Stimulated activated CD8-positive, alpha-beta memory T cell treated with anti-CD3 and anti-CD28 coated beads, Interleukin-12 subunit alpha, Interleukin-12 subunit beta, amount 100 ng/mL, for 24 hours (primary cell): ENCODE measurements around the gene PAQR4.
A peak's percentile ranks its signal among the peaks of the same experiment; 100 is the strongest.

Source experiments
- DNase-seq: peaks from one replicate; pipeline ENCODE4 v3.0.0-alpha.2; 2020; ENCODE audit errors: extremely low read depth

PAQR4 gene

GRCh38 chr16:2980227-2981176 lies 11.4 kb downstream of the PAQR4 start, which contains the start of gene PKMYT1:
TSS of gene PKMYT1 (minus strand) at chr16:2980446. CDS start at chr16:2979657, 789 bp downstream.
- peak; percentile 89 for DNase-seq

- no peak for DNase-seq
These were observed 12.2 kb downstream of the PAQR4 start for GRCh38 chr16:2981177-2981898.

DNA sequence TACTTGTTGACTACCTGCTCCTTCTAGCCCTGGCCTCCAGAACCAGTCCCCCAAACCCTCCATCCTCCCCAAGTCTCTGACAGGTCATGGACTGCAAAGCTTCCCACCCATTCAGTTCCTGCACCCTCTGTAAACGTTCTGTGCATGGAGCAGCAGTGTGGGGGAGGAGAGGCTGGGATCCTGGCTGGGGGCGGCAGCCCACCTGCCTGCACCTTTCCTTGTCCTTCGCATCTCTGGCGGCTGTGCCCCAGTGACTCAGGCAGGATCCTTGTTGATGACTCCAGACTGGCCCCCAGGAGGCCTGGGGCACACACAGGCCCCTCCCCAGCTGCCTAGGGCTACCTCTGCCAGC lies 12.7 kb downstream of the PAQR4 start:
- DNase-seq = no peak

- no peak for DNase-seq
These were observed 13.3 kb downstream of the PAQR4 start for GRCh38 chr16:2982402-2982801.

DNA sequence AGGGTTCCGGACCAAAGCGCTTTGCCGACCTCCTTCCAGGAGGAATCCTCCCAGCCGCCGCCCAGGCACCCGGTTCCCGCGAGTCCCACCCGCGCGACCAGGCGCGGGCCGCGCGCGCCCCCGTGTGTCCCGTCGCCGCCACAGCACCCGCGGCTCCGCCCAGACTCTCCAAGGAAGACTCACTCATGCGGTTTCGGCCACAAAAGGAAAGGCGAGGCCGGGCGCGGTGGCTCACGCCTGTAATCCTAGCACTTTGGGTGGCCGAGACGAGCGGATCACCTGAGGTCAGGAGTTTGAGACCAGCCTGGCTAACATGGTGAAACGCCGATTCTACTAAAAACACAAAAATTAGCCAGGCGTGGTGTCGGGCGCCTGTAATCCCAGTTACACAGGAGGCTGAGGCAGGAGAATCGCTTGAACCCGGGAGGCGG lies 14.6 kb downstream of the PAQR4 start:
- no peak for DNase-seq

- no peak for DNase-seq
These were observed 16.3 kb downstream of the PAQR4 start for GRCh38 chr16:2985462-2985861.

DNA sequence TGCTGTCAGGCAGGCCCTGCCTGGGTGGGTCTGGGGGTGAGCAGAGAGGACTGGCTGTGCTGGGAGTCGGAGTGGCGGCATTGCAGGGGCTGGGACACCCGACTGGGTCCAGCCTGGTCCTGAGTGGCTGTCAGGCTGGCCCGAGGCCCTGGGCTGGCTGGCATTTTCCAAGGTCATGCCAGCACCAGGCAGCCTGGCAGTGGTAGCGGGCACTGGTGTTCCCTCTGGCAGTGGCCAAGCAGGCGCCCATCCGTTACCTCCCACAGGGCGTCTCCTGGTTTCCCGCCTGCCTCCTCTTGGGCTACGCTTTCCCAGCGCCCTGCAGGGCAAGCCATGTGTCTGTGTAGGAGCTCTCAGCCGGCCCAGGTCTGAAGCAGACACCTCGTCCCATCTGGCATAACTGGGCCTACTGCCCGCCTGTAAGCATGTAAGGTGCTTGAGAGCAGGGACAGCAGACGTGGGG lies 16.8 kb downstream of the PAQR4 start:
- DNase-seq = no peak

- no peak for DNase-seq
These were observed 17.6 kb downstream of the PAQR4 start for GRCh38 chr16:2986623-2987188.

DNA sequence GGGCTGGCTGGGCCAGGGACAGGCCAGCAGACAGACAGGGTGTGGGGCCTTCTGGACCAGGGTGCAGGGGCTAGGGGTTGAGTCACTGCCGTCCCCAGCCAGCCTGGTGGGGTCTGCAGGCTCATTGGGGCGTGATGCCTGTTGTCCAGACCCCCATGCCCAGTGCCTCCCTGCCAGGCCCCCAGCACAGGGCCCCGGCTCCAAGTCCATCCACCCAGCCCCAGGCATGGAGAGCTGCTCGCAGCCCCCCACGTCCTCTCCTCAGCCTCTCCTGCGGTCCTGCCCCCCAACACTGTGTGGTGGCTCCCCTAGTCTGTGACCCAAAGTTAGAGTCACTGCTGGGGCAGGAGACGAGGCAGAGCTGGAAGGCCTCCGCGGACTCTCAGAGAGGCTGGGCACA lies 18.1 kb downstream of the PAQR4 start:
- DNase-seq = no peak

GRCh38 chr16:2987833-2988232 lies 18.7 kb downstream of the PAQR4 start:
- no peak for DNase-seq

DNA sequence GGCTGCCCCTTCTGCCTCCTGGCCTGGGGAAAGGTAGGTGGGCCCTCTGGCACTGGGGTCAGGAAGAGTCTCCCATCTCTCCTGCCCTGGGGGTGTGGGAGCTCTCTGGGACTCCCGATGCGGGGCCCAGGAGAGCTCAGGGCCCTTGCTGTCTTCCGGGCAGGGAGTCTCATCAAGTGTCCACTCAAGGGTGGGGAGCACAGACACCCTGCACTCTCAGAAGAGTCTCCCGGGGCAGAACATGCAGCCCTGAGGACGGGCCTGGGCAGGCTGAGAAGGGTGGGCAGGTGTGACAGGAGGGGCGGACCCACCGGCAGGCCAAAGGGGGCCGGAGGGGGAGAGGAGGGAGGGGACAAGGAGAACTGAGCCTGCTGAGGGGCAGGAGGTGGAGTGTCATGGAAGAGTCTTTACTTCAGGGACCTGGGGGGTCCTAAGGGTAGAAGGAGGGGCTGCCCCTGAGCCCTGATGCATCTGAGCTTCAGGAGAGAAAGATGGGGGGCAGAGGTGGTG lies 19.5 kb downstream of the PAQR4 start:
- DNase-seq = no peak

GRCh38 chr16:2990891-2991290 lies 21.7 kb downstream of the PAQR4 start:
- DNase-seq = no peak

GRCh38 chr16:2991566-2992261 lies 22.6 kb downstream of the PAQR4 start:
- DNase-seq = no peak

- DNase-seq = no peak
These were observed 23.4 kb downstream of the PAQR4 start for GRCh38 chr16:2992383-2993081.

- DNase-seq = no peak
These were observed 27.1 kb downstream of the PAQR4 start for GRCh38 chr16:2996298-2996697.

- DNase-seq = no peak
These were observed 30.8 kb downstream of the PAQR4 start for GRCh38 chr16:2999929-3000328.

DNA sequence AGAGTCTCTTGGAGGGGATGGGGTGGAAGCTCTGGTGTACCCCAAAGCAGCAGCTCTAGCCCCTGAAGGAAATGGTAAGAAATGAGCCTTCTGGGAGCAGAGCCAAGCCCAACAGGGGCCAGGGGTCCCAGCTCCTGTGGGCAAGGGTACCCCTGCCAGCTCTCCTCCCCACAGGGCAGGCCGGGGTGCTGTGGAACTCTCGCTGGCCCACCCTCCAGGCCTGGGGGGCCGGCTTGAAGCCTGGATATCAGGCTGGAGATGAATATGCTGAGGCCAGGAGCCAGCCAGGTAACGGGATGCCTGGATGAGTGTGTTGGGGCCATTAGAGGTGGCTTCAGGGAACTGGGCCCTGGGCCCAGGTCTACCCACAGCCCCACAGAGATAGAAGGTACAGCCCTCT lies 31.4 kb downstream of the PAQR4 start:
- DNase-seq = no peak

DNA sequence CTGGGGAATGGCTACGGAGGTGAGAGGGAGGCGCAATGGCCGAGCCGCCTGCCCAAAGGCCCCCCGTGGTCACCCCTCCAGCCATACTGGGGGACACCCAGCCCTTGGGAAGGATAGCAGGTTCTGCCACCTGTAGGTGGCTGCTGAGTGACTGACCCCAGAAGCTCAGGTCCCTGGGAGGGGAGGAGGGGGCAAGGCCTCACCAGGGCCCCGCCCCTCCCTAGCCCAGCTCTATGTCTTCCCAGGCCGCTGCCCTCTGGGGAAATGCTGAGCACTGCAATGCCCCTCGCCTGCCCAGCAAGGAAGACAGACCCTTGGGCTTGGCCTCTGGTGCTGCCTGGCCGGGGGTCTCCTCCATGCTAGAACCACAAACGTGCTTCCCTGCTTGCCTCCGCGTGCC lies 32.2 kb downstream of the PAQR4 start:
- DNase-seq = no peak

GRCh38 chr16:3003582-3004270 lies 34.6 kb downstream of the PAQR4 start:
- peak; percentile 90 for DNase-seq

DNA sequence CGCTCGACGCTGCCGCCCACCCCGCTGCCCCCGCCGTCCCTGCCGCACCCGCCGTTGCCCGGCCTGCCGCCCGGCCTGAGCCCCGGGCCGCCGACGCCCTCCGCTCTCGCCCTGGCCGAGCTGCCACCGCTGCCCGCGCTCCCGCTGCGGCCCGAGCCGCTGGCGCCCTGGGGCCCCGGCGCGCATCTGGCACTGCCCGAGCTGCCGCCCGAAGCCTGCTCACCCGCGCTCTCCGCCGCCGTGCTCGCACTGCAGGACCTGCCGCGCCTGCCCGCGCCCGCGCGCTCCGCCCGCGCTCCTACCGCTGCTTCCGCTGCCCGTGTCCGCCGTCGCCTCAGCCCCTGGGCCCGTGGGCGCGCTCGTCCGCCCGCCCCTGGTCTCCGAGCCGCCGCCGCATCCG lies 35.2 kb downstream of the PAQR4 start:
- DNase-seq = no peak
